Stomach (tissue), 4 donors: Measurements from ENCODE around the gene SPX.

Experiments used
- POLR2A ChIP-seq, 4 donors: fragments of 450-650 bp; IDR thresholded peaks; one replicate each; pipeline ENCODE4 v1.6.1; 2016; ENCODE audit warnings: antibody characterized with exemption in 4 of 4, control low read depth in 2 of 4, mild to moderate bottlenecking in 1 of 4, moderate library complexity in 1 of 4
- POLR2AphosphoS5 ChIP-seq, 3 donors: sonication (generic); formaldehyde crosslinking; IDR thresholded peaks; one replicate each; pipeline ENCODE4 v1.6.1; 2016; ENCODE audit warnings: antibody characterized with exemption in 3 of 3
- TF ChIP-seq, protein P1 (sequence below), 7 experiments: fragments of 450-650 bp in 4 of 7; fragments of 200-600 bp in 3 of 7; sonication (generic) in 3 of 7; IDR thresholded peaks; one replicate each; pipeline ENCODE4 v1.5.1; 2016 to 2019; ENCODE audit warnings: antibody characterized with exemption in 7 of 7, control low read depth in 2 of 7, mild to moderate bottlenecking in 1 of 7

DNA sequence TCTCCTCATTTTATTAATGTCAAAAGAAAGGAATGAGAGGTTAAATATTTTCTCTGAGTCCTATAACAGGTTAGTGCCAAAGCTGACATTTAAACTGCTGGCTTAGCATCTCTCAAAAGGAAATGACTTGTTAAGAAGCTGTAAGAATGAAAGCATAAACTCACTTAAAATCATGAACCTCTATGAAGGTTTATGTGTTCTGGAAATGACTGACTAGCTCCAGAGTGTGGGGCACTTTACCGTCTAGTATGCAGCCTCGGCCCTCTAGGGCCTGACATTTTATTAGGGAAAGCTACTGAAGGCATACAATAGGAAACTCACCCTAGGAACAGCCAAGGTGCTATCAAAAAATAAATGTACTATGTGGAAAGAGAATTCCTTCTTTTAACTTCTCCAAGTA, 35.1 kb downstream of the SPX start:
- TF ChIP-seq, protein P1, sequence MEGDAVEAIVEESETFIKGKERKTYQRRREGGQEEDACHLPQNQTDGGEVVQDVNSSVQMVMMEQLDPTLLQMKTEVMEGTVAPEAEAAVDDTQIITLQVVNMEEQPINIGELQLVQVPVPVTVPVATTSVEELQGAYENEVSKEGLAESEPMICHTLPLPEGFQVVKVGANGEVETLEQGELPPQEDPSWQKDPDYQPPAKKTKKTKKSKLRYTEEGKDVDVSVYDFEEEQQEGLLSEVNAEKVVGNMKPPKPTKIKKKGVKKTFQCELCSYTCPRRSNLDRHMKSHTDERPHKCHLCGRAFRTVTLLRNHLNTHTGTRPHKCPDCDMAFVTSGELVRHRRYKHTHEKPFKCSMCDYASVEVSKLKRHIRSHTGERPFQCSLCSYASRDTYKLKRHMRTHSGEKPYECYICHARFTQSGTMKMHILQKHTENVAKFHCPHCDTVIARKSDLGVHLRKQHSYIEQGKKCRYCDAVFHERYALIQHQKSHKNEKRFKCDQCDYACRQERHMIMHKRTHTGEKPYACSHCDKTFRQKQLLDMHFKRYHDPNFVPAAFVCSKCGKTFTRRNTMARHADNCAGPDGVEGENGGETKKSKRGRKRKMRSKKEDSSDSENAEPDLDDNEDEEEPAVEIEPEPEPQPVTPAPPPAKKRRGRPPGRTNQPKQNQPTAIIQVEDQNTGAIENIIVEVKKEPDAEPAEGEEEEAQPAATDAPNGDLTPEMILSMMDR (IDR thresholded peaks at IDR 0.05) = no peak
- TF ChIP-seq POLR2A (IDR thresholded peaks at IDR 0.05) (no peak), POLR2AphosphoS5 (IDR thresholded peaks at IDR 0.05) (no peak)
